AG09319 (cell line): ENCODE measurements around the gene LRP3.

Experiments used
- DNase-seq: peaks from one replicate; pipeline ENCODE4 v3.0.0-alpha.2; 2010; ENCODE audit warnings: low read depth; ENCODE audit errors: extremely low read depth
- CTCF ChIP-seq: IDR thresholded peaks from 2 replicates; pipeline ENCODE4 v1.5.1; 2011; ENCODE audit warnings: low read depth, mild to moderate bottlenecking, inconsistent platforms, low read length, moderate library complexity

Gene LRP3

GRCh38 chr19:33197591-33198000 lies 3.5 kb downstream of the LRP3 start:
- no peak for DNase-seq
- TF ChIP-seq CTCF = no peak

- TF ChIP-seq CTCF = no peak
- DNase-seq = no peak
Observed at GRCh38 chr19:33198169-33198568, 4.0 kb downstream of the LRP3 start.

GRCh38 chr19:33199441-33200265 lies 5.5 kb downstream of the LRP3 start:
- DNase-seq = no peak
- TF ChIP-seq CTCF = no peak

DNA sequence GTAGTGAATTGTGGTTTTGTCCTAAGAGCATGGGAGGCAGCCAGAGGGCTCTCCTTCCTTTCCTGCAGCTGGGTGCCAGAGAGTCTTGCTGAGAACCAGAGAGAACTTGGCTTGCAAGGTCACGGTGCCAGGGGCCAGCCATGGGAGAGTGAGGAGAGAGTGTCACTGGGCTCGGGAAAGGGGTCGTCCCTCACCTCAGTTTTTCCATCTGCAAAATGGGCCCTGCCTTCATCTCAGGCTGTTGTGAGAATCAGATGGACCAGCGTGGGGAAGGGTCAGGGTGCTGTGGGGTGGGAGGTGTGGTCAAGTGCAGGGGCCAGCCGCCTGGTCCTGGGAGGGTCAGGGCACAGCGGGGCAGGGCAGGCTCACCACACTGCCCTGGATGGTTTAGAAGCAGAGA lies 7.3 kb downstream of the LRP3 start:
- TF ChIP-seq CTCF = no peak
- DNase-seq = no peak

DNA sequence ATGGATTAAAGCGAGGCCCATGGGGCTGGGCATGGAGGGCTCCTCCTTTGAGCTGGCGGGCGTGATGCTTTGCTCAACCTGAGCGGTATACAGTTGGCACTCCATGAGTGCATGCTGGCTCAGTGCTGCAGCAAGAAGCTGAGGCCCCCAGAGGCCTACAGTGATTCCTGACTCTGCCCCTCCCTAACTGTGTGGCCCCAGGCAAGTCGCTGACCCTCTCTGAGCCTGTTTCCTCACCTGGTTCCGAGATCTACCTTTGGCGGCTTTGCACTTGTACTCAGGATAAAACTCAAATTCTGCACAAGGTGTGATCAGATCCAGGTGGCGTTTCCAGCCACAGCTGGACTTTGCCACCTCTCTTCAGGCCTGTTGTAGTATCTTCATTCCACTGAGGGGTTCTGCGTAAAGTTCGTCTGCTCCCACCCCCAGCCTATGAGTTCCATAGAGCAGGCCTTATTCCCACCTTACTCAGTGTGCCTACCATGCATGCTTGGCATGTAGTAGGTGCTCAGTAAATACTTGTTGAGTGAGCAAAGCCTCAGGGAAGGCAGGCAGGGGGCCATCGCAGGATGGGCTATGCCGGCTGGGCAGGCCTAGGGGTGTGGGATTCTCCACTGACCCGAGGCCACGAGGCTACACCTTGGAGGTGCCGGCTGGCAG lies 7.9 kb downstream of the LRP3 start:
- DNase-seq = no peak
- no peak for TF ChIP-seq CTCF

DNA sequence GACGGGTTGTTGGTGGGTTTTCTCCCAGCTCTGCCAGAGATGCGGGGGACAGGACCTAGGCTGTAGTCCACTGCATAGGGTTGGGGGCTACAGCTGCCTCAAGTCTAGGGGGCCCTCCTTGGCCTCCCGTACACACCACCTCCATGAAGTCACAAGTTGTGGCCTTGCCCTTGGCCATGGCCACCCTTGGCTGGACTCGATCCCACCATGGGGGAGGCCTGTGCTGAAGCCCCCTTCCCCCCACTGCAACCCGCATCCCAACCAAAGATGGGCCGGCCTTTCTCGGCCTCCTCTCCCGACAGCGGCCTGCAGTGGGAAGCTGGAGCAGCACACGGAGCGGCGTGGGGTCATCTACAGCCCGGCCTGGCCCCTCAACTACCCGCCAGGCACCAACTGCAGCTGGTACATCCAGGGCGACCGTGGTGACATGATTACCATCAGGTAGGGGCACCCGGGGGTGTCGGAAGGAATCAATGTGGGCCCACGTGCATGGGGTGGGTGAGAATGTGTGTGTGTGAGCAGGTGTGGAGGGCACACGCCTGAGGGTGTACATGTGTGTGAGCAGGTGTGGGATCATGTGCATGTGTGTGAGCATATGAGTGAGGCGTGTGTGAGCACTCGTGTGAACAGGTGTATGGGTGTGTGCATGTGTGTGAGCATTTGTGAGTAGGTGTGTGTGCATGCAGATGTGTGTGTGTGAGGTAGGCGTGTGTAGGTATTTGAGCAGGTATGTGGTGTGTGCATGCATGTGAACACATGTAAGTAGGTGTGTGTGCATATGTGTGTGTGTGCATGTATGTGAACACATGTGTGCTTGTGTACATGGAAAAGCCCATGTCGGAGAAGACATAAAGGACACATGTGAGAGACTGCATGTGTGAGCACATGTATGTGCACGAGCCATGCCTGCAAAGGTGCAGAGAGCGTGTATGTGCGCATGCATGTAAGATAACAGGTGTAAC lies 8.7 kb downstream of the LRP3 start:
- no peak for TF ChIP-seq CTCF
- DNase-seq = no peak
